Measurements from ENCODE around the gene CACNG3.

CACNG3 gene

DNA sequence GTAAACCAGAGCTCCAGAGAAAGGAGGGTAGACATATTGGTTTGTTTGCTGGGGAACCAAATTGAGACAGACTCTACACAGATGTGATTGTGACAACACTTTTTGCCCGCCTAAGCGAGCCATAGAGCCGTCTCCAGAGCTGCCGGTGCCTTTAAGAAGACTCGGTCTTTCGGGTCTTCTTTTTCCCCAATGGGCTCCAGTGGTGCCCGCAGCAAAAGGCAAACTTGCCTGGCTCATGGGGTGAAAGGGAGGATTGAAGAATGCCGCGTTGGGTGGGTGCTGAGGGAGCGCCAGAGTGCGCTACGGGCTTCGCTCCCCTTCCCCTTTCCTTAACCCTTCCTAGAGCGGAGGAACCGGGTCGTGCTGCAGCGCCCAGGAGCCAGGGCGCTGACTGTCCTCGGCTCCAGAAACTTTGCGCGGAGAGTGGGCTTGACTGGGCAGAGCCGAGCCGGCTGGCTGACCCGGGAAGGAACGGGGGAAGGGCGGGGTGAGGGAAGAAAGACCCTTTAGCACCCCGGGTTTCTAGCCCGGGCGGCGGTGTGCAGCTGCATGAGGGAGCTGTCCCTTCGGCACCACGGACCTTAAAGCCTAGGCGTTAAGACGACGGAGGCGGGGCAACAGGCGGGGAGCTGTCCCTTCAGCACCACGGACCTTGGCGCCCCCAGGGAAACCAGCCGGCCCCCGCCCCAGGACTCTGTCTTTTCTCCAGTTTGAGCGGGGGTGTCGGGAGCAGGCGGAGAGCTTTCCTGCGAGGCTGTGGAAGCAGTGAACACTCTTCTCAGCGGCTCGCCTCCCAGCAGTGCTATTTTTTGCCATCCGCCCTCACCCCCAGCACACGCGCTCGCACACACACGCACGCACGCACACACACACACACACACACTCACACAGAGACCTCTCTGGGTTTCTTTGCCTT is at the start of gene CACNG3:
CACNG3 (plus strand) TSS at position 880 of the 916 bp plus-strand sequence. CDS start 420 bp downstream, outside the sequence.
- H3K4me1 ChIP-seq (ENCODE audit: control insufficient read depth, low read length) = peaks cover 4% of the 10 kb centered on the region; the same call in 1 of the 2 replicates
- TF ChIP-seq, protein P1, sequence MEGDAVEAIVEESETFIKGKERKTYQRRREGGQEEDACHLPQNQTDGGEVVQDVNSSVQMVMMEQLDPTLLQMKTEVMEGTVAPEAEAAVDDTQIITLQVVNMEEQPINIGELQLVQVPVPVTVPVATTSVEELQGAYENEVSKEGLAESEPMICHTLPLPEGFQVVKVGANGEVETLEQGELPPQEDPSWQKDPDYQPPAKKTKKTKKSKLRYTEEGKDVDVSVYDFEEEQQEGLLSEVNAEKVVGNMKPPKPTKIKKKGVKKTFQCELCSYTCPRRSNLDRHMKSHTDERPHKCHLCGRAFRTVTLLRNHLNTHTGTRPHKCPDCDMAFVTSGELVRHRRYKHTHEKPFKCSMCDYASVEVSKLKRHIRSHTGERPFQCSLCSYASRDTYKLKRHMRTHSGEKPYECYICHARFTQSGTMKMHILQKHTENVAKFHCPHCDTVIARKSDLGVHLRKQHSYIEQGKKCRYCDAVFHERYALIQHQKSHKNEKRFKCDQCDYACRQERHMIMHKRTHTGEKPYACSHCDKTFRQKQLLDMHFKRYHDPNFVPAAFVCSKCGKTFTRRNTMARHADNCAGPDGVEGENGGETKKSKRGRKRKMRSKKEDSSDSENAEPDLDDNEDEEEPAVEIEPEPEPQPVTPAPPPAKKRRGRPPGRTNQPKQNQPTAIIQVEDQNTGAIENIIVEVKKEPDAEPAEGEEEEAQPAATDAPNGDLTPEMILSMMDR (IDR thresholded peaks at IDR 0.05; ENCODE audit: low read depth, low read length, poor library complexity, severe bottlenecking) = no peak
- TF ChIP-seq EZH2phosphoT487 (IDR thresholded peaks at IDR 0.05; ENCODE audit: borderline replicate concordance, low read length) = no peak
- no peaks in the 10 kb centered on the region for H3K36me3 ChIP-seq (ENCODE audit: control insufficient read depth, low read length)
- peaks cover 8% of the 10 kb centered on the region for H3K27me3 ChIP-seq (ENCODE audit: control insufficient read depth, low read length)
- H3F3A ChIP-seq (ENCODE audit: control insufficient read depth, insufficient read depth) = no peaks in the 10 kb centered on the region
- no peaks in the 10 kb centered on the region for H3K9me3 ChIP-seq (ENCODE audit: control insufficient read depth, insufficient read depth, low read length)
- H3K79me2 ChIP-seq (ENCODE audit: control insufficient read depth, low read length) = no peaks in the 10 kb centered on the region
- no peak within 1 kb of the TSS for H3K4me2 ChIP-seq (ENCODE audit: low read length)
- H4K20me1 ChIP-seq (ENCODE audit: control insufficient read depth, insufficient read depth, low read depth, low read length) = peaks cover 3% of the 10 kb centered on the region; the same call in 1 of the 2 replicates
- no peak within 1 kb of the TSS for H3K4me3 ChIP-seq (ENCODE audit: low read length)
- H3K27ac ChIP-seq (ENCODE audit: low read depth, low read length) = no peak within 1 kb of the TSS
- no peaks in the 10 kb centered on the region for H3K9me2 ChIP-seq (replicated peaks; ENCODE audit: control insufficient read depth, low read length)

DNA sequence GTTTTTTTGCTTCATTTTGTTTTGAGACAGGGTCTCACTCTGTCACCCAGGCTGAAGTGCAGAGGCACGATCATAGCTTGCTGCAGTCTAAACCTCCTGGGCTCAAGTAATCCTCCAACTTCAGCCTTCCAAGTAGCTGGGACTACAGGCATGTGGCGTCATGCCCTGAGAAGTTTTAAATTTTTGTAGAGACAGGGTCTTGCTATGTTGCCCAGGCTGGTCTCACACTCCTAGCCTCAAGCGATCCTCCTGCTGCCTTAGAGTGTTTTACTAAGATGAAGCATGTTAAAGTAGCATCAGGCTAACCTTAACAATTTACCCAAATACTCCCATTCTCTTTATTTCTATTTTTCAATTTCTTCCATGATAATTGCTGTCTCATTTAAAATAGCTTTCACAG is 49.2 kb upstream of the CACNG3 start:
- no peaks in the 10 kb centered on the region for H3F3A ChIP-seq (ENCODE audit: control insufficient read depth, insufficient read depth)
- no peak overlapping the region for H3K4me2 ChIP-seq (ENCODE audit: low read length)
- no peaks in the 10 kb centered on the region for H3K27me3 ChIP-seq (ENCODE audit: control insufficient read depth, low read length)
- no peak overlapping the region for H3K27ac ChIP-seq (ENCODE audit: low read depth, low read length)
- no peaks in the 10 kb centered on the region for H3K9me3 ChIP-seq (ENCODE audit: control insufficient read depth, insufficient read depth, low read length)
- H3K9me2 ChIP-seq (replicated peaks; ENCODE audit: control insufficient read depth, low read length) = no peaks in the 10 kb centered on the region
- TF ChIP-seq, protein P1 (IDR thresholded peaks at IDR 0.05; ENCODE audit: low read depth, low read length, poor library complexity, severe bottlenecking) = no peak
- TF ChIP-seq EZH2phosphoT487 (IDR thresholded peaks at IDR 0.05; ENCODE audit: borderline replicate concordance, low read length) = no peak
- H3K4me1 ChIP-seq (ENCODE audit: control insufficient read depth, low read length) = peaks cover 7% of the 10 kb centered on the region
- no peaks in the 10 kb centered on the region for H3K79me2 ChIP-seq (ENCODE audit: control insufficient read depth, low read length)
- H3K36me3 ChIP-seq (ENCODE audit: control insufficient read depth, low read length) = no peaks in the 10 kb centered on the region
- H3K4me3 ChIP-seq (ENCODE audit: low read length) = no peak overlapping the region
- no peaks in the 10 kb centered on the region for H4K20me1 ChIP-seq (ENCODE audit: control insufficient read depth, insufficient read depth, low read depth, low read length)

DNA sequence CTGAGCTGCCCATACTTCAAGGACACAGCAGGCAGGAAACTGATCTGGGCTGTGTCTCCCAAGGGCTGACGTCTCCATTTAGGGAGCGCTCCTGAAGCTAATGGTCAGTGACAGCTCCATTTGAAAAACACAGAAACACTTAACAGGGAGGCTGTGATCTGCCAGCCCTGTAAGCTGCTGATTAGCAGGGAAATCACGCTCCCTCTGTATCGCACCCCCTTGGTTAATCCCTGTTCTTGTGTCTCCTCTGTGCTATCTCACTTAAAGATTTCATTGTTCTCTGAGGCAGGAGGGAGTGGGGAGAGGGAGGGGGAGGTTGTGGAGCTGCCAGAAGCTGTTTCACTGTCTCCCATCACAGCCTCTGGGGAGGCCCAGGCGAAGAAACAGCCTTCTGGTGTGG is 47.4 kb upstream of the CACNG3 start:
- Histone ChIP-seq H3K27me3 (ENCODE audit: control insufficient read depth, low read length) (no peaks in the 10 kb centered on the region), H3F3A (ENCODE audit: control insufficient read depth, insufficient read depth) (no peaks in the 10 kb centered on the region), H3K9me2 (replicated peaks; ENCODE audit: control insufficient read depth, low read length) (no peaks in the 10 kb centered on the region), H3K4me1 (ENCODE audit: control insufficient read depth, low read length) (peaks cover 3% of the 10 kb centered on the region), H3K4me2 (ENCODE audit: low read length) (no peak overlapping the region), H3K4me3 (ENCODE audit: low read length) (no peak overlapping the region), H4K20me1 (ENCODE audit: control insufficient read depth, insufficient read depth, low read depth, low read length) (0 out of 2 replicates have a peak, but pooled peaks cover 2% of the 10 kb centered on the region), H3K9me3 (ENCODE audit: control insufficient read depth, insufficient read depth, low read length) (no peaks in the 10 kb centered on the region), H3K27ac (ENCODE audit: low read depth, low read length) (no peak overlapping the region), H3K79me2 (ENCODE audit: control insufficient read depth, low read length) (no peaks in the 10 kb centered on the region), H3K36me3 (ENCODE audit: control insufficient read depth, low read length) (no peaks in the 10 kb centered on the region)
- TF ChIP-seq, protein P1 (IDR thresholded peaks at IDR 0.05; ENCODE audit: low read depth, low read length, poor library complexity, severe bottlenecking) = no peak
- no peak for TF ChIP-seq EZH2phosphoT487 (IDR thresholded peaks at IDR 0.05; ENCODE audit: borderline replicate concordance, low read length)

All from DOHH2 (cell line).